ENCODE measurements around the gene RNPS1. TPM values are rescaled to one million over a fixed set of nuclear protein-coding genes. Genes with fewer than 3 reads are reported as not detected.
A peak's percentile ranks its signal among the peaks of the same experiment; 100 is the strongest.

Gene RNPS1
- polyA plus RNA-seq, 1 of the 3 experiments (the other 2 are of a cell fraction), result 277 TPM

DNA sequence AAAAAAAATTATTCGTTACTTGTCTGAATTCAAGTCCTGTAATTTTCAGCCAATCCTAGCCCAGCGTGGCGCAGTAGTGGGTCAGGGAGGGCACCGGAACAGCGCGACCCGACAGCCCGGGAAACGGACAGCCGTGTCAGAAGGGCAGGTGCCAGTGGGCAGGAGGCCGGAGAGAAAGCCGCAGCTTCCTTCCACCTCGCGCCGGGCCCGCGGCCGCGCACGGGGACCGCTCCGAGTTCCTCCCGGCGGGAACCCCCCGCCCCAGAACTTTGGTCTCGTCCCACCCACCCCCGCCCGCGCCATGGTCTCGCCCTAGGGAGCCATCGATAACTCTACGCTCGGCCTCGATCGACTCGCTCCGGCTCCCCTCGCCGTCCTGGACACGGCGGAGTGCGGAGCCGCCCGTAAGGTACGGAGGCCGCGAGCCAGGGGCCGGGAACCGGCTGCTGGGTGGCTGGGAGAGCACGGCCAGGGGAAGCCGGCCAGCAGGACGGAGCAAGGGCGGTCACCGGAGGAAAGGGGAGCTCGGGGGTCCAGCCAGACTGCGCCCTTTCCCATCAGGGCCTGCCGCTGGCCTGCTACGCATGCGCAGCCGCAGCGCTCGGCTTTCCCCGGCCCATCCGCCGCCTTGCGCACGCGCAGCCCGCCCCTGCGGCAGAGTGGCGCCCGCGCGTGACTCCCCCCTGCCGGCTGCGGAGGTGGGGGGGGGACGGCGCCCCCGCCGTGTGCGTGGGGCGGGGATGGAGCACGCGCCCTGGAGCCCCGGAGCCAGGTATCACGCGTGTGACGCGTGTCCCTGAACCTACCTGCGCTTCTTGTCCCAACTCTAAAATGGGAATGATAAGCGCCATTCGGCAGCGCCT is 62.6 kb downstream of the RNPS1 start, which contains the start of gene MLST8:
MLST8 (plus strand) TSS at position 351 of the 863 bp plus-strand sequence. CDS start 632 bp downstream, outside the sequence.
- peaks cover 0 to 28% of the 10 kb centered on the region in 2 experiments for H3K36me3 ChIP-seq (replicated peaks in 1 of 2; ENCODE audit: control insufficient read depth in 1 of 2, insufficient read depth in 2 of 2, low read length in 1 of 2)
- WGBS (ENCODE audit: low lambda C conversion rate), result 6% methylated on average over 14 of the region's 93 CpGs
- peaks cover 6% of the 10 kb centered on the region for H3F3A ChIP-seq (replicated peaks; ENCODE audit: insufficient read depth)
- ChIA-PET CTCF (interaction anchor here (0.6 to 4.9 kb wide), 8 partner anchors 11 to 1569 kb away, joined by 3 to 19 read pairs (median 3); partner anchors contain the start of genes ECI1 and METTL26), POLR2A (interaction anchor here (1.1 to 1.7 kb wide), 3 partner anchors 9 to 57 kb away, joined by 3 to 8 read pairs (median 5); partner anchors contain the start of genes CASKIN1 and RAB26)
- no peaks in the 10 kb centered on the region for H4K20me1 ChIP-seq (ENCODE audit: insufficient read depth)
- no peaks in the 10 kb centered on the region for H3K27me3 ChIP-seq (ENCODE audit: insufficient read depth)
- peak within 1 kb of the TSS; percentile 94 for H3K9ac ChIP-seq
- peak within 1 kb of the TSS; percentile 98 for H2AFZ ChIP-seq (ENCODE audit: low read depth)
- peaks cover 16% of the 10 kb centered on the region; the same call in 1 of the 2 replicates for H3K79me2 ChIP-seq (ENCODE audit: insufficient read depth)
- peak; percentile 99 for DNase-seq
- peak within 1 kb of the TSS; percentile 85 for H3K4me2 ChIP-seq
- no peaks in the 10 kb centered on the region for H3K9me3 ChIP-seq
- H3K4me3 ChIP-seq (ENCODE audit: low read depth in 2 of 2, low read length in 1 of 2), result peak within 1 kb of the TSS; percentile 75 to 76
- H3K9me2 ChIP-seq, result no peaks in the 10 kb centered on the region
- H3K4me1 ChIP-seq (ENCODE audit: control insufficient read depth in 1 of 2, insufficient read depth in 2 of 2, low read depth in 1 of 2, low read length in 1 of 2), result peaks cover 0 to 19% of the 10 kb centered on the region in 2 experiments; a peak in 2 of 4 replicates
- peak within 1 kb of the TSS; percentile 84 to 97 for H3K27ac ChIP-seq (ENCODE audit: low read depth in 2 of 2, low read length in 1 of 2)
- no peak for TF ChIP-seq JUND (IDR thresholded peaks at IDR 0.05)
- TF ChIP-seq MEF2A (IDR thresholded peaks at IDR 0.05; ENCODE audit: borderline replicate concordance, low read depth), result no peak
- peak; percentile 79 for TF ChIP-seq YY1 (IDR thresholded peaks at IDR 0.05; ENCODE audit: low read depth)
- TF ChIP-seq POLR2AphosphoS5 (IDR thresholded peaks at IDR 0.05; ENCODE audit: low read depth, low read length), result peak; percentile 89
- TF ChIP-seq, protein P1, sequence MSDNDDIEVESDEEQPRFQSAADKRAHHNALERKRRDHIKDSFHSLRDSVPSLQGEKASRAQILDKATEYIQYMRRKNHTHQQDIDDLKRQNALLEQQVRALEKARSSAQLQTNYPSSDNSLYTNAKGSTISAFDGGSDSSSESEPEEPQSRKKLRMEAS (IDR thresholded peaks at IDR 0.05; ENCODE audit: low read depth), result no peak; the same call in none of the 2 replicates
- TF ChIP-seq FOXJ3 (CRISPR knock-in tag; IDR thresholded peaks at IDR 0.05), result no peak
- TF ChIP-seq TEAD4 (IDR thresholded peaks at IDR 0.05; ENCODE audit: borderline replicate concordance, insufficient read depth), result no peak
- TF ChIP-seq EP300 (IDR thresholded peaks at IDR 0.05; ENCODE audit: borderline replicate concordance in 1 of 2, low read depth in 1 of 2, low read length in 1 of 2), result no peak
- TF ChIP-seq, protein P2, sequence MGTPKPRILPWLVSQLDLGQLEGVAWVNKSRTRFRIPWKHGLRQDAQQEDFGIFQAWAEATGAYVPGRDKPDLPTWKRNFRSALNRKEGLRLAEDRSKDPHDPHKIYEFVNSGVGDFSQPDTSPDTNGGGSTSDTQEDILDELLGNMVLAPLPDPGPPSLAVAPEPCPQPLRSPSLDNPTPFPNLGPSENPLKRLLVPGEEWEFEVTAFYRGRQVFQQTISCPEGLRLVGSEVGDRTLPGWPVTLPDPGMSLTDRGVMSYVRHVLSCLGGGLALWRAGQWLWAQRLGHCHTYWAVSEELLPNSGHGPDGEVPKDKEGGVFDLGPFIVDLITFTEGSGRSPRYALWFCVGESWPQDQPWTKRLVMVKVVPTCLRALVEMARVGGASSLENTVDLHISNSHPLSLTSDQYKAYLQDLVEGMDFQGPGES (IDR thresholded peaks at IDR 0.05; ENCODE audit: low read depth, low read length), result no peak
- TF ChIP-seq, protein P3, sequence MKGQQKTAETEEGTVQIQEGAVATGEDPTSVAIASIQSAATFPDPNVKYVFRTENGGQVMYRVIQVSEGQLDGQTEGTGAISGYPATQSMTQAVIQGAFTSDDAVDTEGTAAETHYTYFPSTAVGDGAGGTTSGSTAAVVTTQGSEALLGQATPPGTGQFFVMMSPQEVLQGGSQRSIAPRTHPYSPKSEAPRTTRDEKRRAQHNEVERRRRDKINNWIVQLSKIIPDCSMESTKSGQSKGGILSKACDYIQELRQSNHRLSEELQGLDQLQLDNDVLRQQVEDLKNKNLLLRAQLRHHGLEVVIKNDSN (IDR thresholded peaks at IDR 0.05; ENCODE audit: borderline replicate concordance, low read depth), result no peak; the same call in 1 of the 2 replicates
- TF ChIP-seq NRF1 (IDR thresholded peaks at IDR 0.05; ENCODE audit: low read depth, low read length), result peak; percentile 100
- no peak; the same call in 1 of the 2 replicates for TF ChIP-seq TCF12 (IDR thresholded peaks at IDR 0.05)
- TF ChIP-seq GATA2 (CRISPR knock-in tag; IDR thresholded peaks at IDR 0.05), result no peak
- TF ChIP-seq RFX5 (IDR thresholded peaks at IDR 0.05; ENCODE audit: low read length), result no peak
- no peak for TF ChIP-seq FOSL2 (IDR thresholded peaks at IDR 0.05; ENCODE audit: borderline replicate concordance, low read depth)
- no peak for TF ChIP-seq SMC3 (IDR thresholded peaks at IDR 0.05; ENCODE audit: low read depth, low read length)
- TF ChIP-seq TAF1 (IDR thresholded peaks at IDR 0.05; ENCODE audit: borderline replicate concordance, low read depth, low read length), result peak; percentile 90
- TF ChIP-seq FOXM1 (IDR thresholded peaks at IDR 0.05; ENCODE audit: low read depth), result no peak
- no peak for TF ChIP-seq SIN3A (IDR thresholded peaks at IDR 0.05; ENCODE audit: borderline replicate concordance, low read depth, low read length)
- no peak for TF ChIP-seq RXRA (IDR thresholded peaks at IDR 0.05; ENCODE audit: borderline replicate concordance, low read depth)
- TF ChIP-seq, protein P4, sequence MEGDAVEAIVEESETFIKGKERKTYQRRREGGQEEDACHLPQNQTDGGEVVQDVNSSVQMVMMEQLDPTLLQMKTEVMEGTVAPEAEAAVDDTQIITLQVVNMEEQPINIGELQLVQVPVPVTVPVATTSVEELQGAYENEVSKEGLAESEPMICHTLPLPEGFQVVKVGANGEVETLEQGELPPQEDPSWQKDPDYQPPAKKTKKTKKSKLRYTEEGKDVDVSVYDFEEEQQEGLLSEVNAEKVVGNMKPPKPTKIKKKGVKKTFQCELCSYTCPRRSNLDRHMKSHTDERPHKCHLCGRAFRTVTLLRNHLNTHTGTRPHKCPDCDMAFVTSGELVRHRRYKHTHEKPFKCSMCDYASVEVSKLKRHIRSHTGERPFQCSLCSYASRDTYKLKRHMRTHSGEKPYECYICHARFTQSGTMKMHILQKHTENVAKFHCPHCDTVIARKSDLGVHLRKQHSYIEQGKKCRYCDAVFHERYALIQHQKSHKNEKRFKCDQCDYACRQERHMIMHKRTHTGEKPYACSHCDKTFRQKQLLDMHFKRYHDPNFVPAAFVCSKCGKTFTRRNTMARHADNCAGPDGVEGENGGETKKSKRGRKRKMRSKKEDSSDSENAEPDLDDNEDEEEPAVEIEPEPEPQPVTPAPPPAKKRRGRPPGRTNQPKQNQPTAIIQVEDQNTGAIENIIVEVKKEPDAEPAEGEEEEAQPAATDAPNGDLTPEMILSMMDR (IDR thresholded peaks at IDR 0.05), result peak; percentile 39
- TF ChIP-seq, protein P5, sequence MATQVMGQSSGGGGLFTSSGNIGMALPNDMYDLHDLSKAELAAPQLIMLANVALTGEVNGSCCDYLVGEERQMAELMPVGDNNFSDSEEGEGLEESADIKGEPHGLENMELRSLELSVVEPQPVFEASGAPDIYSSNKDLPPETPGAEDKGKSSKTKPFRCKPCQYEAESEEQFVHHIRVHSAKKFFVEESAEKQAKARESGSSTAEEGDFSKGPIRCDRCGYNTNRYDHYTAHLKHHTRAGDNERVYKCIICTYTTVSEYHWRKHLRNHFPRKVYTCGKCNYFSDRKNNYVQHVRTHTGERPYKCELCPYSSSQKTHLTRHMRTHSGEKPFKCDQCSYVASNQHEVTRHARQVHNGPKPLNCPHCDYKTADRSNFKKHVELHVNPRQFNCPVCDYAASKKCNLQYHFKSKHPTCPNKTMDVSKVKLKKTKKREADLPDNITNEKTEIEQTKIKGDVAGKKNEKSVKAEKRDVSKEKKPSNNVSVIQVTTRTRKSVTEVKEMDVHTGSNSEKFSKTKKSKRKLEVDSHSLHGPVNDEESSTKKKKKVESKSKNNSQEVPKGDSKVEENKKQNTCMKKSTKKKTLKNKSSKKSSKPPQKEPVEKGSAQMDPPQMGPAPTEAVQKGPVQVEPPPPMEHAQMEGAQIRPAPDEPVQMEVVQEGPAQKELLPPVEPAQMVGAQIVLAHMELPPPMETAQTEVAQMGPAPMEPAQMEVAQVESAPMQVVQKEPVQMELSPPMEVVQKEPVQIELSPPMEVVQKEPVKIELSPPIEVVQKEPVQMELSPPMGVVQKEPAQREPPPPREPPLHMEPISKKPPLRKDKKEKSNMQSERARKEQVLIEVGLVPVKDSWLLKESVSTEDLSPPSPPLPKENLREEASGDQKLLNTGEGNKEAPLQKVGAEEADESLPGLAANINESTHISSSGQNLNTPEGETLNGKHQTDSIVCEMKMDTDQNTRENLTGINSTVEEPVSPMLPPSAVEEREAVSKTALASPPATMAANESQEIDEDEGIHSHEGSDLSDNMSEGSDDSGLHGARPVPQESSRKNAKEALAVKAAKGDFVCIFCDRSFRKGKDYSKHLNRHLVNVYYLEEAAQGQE (IDR thresholded peaks at IDR 0.05; ENCODE audit: low read depth, low read length), result peak; percentile 0; the same call in 1 of the 2 replicates
- TF ChIP-seq RAD21 (IDR thresholded peaks at IDR 0.05; ENCODE audit: low read length), result no peak
- TF ChIP-seq, protein P6, sequence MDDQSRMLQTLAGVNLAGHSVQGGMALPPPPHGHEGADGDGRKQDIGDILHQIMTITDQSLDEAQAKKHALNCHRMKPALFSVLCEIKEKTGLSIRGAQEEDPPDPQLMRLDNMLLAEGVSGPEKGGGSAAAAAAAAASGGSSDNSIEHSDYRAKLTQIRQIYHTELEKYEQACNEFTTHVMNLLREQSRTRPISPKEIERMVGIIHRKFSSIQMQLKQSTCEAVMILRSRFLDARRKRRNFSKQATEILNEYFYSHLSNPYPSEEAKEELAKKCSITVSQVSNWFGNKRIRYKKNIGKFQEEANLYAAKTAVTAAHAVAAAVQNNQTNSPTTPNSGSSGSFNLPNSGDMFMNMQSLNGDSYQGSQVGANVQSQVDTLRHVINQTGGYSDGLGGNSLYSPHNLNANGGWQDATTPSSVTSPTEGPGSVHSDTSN (IDR thresholded peaks at IDR 0.05), result 0 out of 2 replicates have a peak, but pooled peaks have one; percentile 10

Data from SK-N-SH (cell line).